ENCODE results near the gene RPL22L1. TPM values are rescaled to one million over a fixed set of nuclear protein-coding genes. Genes with fewer than 3 reads are reported as not detected.

The RPL22L1 gene
- total and polyA plus RNA-seq, 4 donors: 19.1 to 82.1 (median 40.6) TPM

DNA sequence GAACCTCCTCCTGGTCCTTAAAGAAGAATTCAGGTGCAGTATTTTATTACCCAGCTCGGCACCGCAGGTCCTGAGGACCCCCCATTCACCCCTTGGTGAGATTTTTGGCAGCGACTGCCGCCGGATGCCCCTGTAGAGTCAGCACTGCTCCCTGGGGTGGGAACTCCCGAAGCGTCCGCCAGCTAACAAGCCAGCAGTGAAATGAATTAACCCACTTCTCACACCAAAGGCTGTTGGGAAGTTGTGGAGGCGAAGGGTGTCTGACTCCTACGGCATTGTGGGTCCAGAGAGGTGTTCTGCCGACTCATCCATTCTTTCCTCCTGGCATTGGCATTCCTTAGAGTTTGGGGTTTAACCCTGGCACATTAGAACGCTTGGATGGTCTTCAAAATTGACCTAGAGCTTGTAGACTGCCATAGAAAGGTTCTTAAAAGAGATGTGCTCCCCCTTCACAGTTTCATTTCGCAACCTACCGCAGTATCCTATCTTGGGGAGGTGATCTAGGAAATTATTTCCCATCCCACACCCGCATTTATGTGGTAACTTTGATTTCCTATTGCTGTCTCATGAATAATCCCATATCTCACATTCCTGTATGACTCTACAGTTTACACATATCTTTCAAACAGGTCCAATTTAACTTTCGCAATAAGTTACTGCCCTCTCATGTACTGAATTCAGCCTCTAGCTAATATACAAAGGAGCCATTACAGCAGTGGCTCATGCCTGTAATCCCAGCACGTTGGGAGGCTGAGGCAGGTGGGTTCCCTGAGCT lies 39.3 kb upstream of the RPL22L1 start (continued):
- TF ChIP-seq, protein P1, sequence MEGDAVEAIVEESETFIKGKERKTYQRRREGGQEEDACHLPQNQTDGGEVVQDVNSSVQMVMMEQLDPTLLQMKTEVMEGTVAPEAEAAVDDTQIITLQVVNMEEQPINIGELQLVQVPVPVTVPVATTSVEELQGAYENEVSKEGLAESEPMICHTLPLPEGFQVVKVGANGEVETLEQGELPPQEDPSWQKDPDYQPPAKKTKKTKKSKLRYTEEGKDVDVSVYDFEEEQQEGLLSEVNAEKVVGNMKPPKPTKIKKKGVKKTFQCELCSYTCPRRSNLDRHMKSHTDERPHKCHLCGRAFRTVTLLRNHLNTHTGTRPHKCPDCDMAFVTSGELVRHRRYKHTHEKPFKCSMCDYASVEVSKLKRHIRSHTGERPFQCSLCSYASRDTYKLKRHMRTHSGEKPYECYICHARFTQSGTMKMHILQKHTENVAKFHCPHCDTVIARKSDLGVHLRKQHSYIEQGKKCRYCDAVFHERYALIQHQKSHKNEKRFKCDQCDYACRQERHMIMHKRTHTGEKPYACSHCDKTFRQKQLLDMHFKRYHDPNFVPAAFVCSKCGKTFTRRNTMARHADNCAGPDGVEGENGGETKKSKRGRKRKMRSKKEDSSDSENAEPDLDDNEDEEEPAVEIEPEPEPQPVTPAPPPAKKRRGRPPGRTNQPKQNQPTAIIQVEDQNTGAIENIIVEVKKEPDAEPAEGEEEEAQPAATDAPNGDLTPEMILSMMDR (IDR thresholded peaks at IDR 0.05; ENCODE audit: low read depth, low read length, missing input control): no peak
- TF ChIP-seq FOXA1 (IDR thresholded peaks at IDR 0.05) (no peak), JUND (IDR thresholded peaks at IDR 0.05) (no peak)

GRCh38 chr3:170908235-170909116 lies 38.5 kb upstream of the RPL22L1 start, which contains the start of gene EIF5A2:
EIF5A2 (minus strand) TSS chr3:170908637; CDS start chr3:170907806, 831 bp downstream.
- peak; percentile 92 for DNase-seq (ENCODE audit: low spot score)
- peak within 1 kb of the TSS; percentile 49 to 82 (median 75) for H3K4me3 ChIP-seq (ENCODE audit: low read depth in 1 of 3, low read length in 3 of 3)
- peaks cover 0 to 7% (median 3%) of the 10 kb centered on the region in 4 donors for H3K4me1 ChIP-seq (ENCODE audit: control insufficient read depth in 4 of 4, insufficient read depth in 4 of 4, low read length in 3 of 4)
- no peaks in the 10 kb centered on the region for H3K27me3 ChIP-seq (ENCODE audit: control insufficient read depth in 4 of 4, insufficient read depth in 4 of 4, low read length in 3 of 4)
- peaks cover 8 to 11% (median 9%) of the 10 kb centered on the region in 4 donors for H3K9me3 ChIP-seq (ENCODE audit: control insufficient read depth in 4 of 4, low read length in 3 of 4)
- no peaks in the 10 kb centered on the region for H3K36me3 ChIP-seq (ENCODE audit: control insufficient read depth in 4 of 4, insufficient read depth in 3 of 4, low read depth in 1 of 4, low read length in 3 of 4)
- H3K9ac ChIP-seq (ENCODE audit: low read depth in 1 of 2, low read length in 2 of 2): peak within 1 kb of the TSS in 1 of 2 donors; percentile 12
- WGBS: 15% methylated on average over 73 of the region's 73 CpGs
- TF ChIP-seq HNF4A (conservative IDR thresholded peaks at IDR 0.05): no peak
- TF ChIP-seq, protein P2, sequence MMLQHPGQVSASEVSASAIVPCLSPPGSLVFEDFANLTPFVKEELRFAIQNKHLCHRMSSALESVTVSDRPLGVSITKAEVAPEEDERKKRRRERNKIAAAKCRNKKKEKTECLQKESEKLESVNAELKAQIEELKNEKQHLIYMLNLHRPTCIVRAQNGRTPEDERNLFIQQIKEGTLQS (IDR thresholded peaks at IDR 0.05): no peak
- no peak for TF ChIP-seq YY1 (IDR thresholded peaks at IDR 0.05)
- no peak for TF ChIP-seq JUND (IDR thresholded peaks at IDR 0.05)
- TF ChIP-seq EGR1 (IDR thresholded peaks at IDR 0.05; ENCODE audit: low read depth in 2 of 2): peak in 1 of 2 donors; percentile 55
- no peak for TF ChIP-seq RXRA (IDR thresholded peaks at IDR 0.05)
- TF ChIP-seq TAF1 (conservative IDR thresholded peaks at IDR 0.05): no peak
- TF ChIP-seq, protein P3, sequence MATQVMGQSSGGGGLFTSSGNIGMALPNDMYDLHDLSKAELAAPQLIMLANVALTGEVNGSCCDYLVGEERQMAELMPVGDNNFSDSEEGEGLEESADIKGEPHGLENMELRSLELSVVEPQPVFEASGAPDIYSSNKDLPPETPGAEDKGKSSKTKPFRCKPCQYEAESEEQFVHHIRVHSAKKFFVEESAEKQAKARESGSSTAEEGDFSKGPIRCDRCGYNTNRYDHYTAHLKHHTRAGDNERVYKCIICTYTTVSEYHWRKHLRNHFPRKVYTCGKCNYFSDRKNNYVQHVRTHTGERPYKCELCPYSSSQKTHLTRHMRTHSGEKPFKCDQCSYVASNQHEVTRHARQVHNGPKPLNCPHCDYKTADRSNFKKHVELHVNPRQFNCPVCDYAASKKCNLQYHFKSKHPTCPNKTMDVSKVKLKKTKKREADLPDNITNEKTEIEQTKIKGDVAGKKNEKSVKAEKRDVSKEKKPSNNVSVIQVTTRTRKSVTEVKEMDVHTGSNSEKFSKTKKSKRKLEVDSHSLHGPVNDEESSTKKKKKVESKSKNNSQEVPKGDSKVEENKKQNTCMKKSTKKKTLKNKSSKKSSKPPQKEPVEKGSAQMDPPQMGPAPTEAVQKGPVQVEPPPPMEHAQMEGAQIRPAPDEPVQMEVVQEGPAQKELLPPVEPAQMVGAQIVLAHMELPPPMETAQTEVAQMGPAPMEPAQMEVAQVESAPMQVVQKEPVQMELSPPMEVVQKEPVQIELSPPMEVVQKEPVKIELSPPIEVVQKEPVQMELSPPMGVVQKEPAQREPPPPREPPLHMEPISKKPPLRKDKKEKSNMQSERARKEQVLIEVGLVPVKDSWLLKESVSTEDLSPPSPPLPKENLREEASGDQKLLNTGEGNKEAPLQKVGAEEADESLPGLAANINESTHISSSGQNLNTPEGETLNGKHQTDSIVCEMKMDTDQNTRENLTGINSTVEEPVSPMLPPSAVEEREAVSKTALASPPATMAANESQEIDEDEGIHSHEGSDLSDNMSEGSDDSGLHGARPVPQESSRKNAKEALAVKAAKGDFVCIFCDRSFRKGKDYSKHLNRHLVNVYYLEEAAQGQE (IDR thresholded peaks at IDR 0.05): no peak
- peak in 1 of 2 donors; percentile 6 for TF ChIP-seq RAD21 (IDR thresholded peaks at IDR 0.05)
- no peak for TF ChIP-seq FOXA2 (IDR thresholded peaks at IDR 0.05)
- TF ChIP-seq, protein P4, sequence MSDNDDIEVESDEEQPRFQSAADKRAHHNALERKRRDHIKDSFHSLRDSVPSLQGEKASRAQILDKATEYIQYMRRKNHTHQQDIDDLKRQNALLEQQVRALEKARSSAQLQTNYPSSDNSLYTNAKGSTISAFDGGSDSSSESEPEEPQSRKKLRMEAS (IDR thresholded peaks at IDR 0.05): peak; percentile 90
- TF ChIP-seq, protein P5, sequence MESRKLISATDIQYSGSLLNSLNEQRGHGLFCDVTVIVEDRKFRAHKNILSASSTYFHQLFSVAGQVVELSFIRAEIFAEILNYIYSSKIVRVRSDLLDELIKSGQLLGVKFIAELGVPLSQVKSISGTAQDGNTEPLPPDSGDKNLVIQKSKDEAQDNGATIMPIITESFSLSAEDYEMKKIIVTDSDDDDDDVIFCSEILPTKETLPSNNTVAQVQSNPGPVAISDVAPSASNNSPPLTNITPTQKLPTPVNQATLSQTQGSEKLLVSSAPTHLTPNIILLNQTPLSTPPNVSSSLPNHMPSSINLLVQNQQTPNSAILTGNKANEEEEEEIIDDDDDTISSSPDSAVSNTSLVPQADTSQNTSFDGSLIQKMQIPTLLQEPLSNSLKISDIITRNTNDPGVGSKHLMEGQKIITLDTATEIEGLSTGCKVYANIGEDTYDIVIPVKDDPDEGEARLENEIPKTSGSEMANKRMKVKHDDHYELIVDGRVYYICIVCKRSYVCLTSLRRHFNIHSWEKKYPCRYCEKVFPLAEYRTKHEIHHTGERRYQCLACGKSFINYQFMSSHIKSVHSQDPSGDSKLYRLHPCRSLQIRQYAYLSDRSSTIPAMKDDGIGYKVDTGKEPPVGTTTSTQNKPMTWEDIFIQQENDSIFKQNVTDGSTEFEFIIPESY (IDR thresholded peaks at IDR 0.05): no peak
- no peak for TF ChIP-seq HNF4G (IDR thresholded peaks at IDR 0.05)
- TF ChIP-seq, protein P1 (IDR thresholded peaks at IDR 0.05; ENCODE audit: low read depth, low read length, missing input control): no peak
- peak; percentile 39 to 78 for TF ChIP-seq GABPA (IDR thresholded peaks at IDR 0.05 in 1 of 2, conservative IDR thresholded peaks at IDR 0.05 in 1 of 2)
- no peak for TF ChIP-seq FOXA1 (IDR thresholded peaks at IDR 0.05)
- peak; percentile 69 for TF ChIP-seq SP1 (IDR thresholded peaks at IDR 0.05)
- no peak for TF ChIP-seq NR2F2 (IDR thresholded peaks at IDR 0.05)
- H3K27ac ChIP-seq (ENCODE audit: low read depth in 1 of 2, low read length in 2 of 2): no peak within 1 kb of the TSS
